Measurements from ENCODE around the gene RSAD2. TPM values are rescaled to one million over a fixed set of nuclear protein-coding genes. Genes with fewer than 3 reads are reported as not detected.
A peak's percentile ranks its signal among the peaks of the same experiment; 100 is the strongest.

Gene RSAD2
- total and polyA plus RNA-seq, 4 experiments from 2014 or later, result 3.8 to 10.4 (median 5.0) TPM

GRCh38 chr2:6881516-6881915 lies 3.9 kb downstream of the RSAD2 start:
- no peak overlapping the region for H3K27ac ChIP-seq (ENCODE audit: low read depth, low read length)
- Mint-ChIP-seq H3K4me3 (peak overlapping the region in 1 of 8 donors; percentile 41), H3K27ac (no peak overlapping the region), H3K4me1 (peaks cover 41 to 54% (median 44%) of the 10 kb centered on the region in 4 donors), H3K36me3 (peaks cover 5 to 13% of the 10 kb centered on the region in 2 donors), H3K27me3 (no peaks in the 10 kb centered on the region), H3K9me3 (no peaks in the 10 kb centered on the region)
- H3K4me1 ChIP-seq (ENCODE audit: insufficient read depth, low read length), result peaks cover 54% of the 10 kb centered on the region
- H3K4me3 ChIP-seq (ENCODE audit: low read length in 2 of 2), result no peak overlapping the region
- H3K27me3 ChIP-seq (ENCODE audit: insufficient read depth, low read length), result no peaks in the 10 kb centered on the region
- ChIA-PET POLR2A (ENCODE audit: partially characterized antibody) (interaction anchor here (0.6 kb wide), 1 partner anchor 16 kb away, joined by 3 read pairs; the partner anchor contains the start of gene CMPK2), CTCF (ENCODE audit: partially characterized antibody) (interaction anchor here (6.2 kb wide), 1 partner anchor 15 kb away, joined by 116 read pairs; the partner anchor contains the start of gene CMPK2)
- no peaks in the 10 kb centered on the region for H3K9me3 ChIP-seq (ENCODE audit: control insufficient read depth in 1 of 2, low read length in 2 of 2)
- no peak for DNase-seq
- H3K36me3 ChIP-seq (ENCODE audit: insufficient read depth, low read length), result no peaks in the 10 kb centered on the region
- intact Hi-C loops (cut with micrococcal nuclease), result no loop called here

GRCh38 chr2:6883448-6884122 lies 6.0 kb downstream of the RSAD2 start:
- intact Hi-C loops (cut with micrococcal nuclease), result no loop called here
- CTCF ChIA-PET (ENCODE audit: partially characterized antibody), result interaction anchor here (0.9 to 1.5 kb wide), 2 partner anchors 12 to 33 kb away, joined by 3 to 5 read pairs; no protein-coding TSS in a partner anchor
- no peak overlapping the region for H3K4me3 Mint-ChIP-seq
- POLR2A ChIA-PET (ENCODE audit: partially characterized antibody), result interaction anchor here (1.2 to 1.3 kb wide), 2 partner anchors 17 to 26 kb away, joined by 3 to 5 read pairs; partner anchors contain the start of gene CMPK2
- peaks cover 29 to 35% (median 30%) of the 10 kb centered on the region in 4 donors for H3K4me1 Mint-ChIP-seq
- H3K36me3 Mint-ChIP-seq, result peaks cover 3 to 13% of the 10 kb centered on the region in 2 donors
- no peak overlapping the region for H3K27ac Mint-ChIP-seq
- Histone ChIP-seq H3K4me1 (ENCODE audit: insufficient read depth, low read length) (peaks cover 35% of the 10 kb centered on the region), H3K36me3 (ENCODE audit: insufficient read depth, low read length) (no peaks in the 10 kb centered on the region), H3K4me3 (ENCODE audit: low read length in 2 of 2) (no peak overlapping the region), H3K9me3 (ENCODE audit: control insufficient read depth in 1 of 2, low read length in 2 of 2) (no peaks in the 10 kb centered on the region), H3K27ac (ENCODE audit: low read depth, low read length) (no peak overlapping the region), H3K27me3 (ENCODE audit: insufficient read depth, low read length) (no peaks in the 10 kb centered on the region)
- no peak for DNase-seq
- no peaks in the 10 kb centered on the region for H3K9me3 Mint-ChIP-seq
- no peaks in the 10 kb centered on the region for H3K27me3 Mint-ChIP-seq

GRCh38 chr2:6885551-6885950 lies 8.0 kb downstream of the RSAD2 start:
- no peak overlapping the region for H3K4me3 ChIP-seq (ENCODE audit: low read length in 2 of 2)
- no peak for DNase-seq
- Mint-ChIP-seq H3K27ac (no peak overlapping the region), H3K4me3 (no peak overlapping the region), H3K4me1 (peaks cover 9 to 16% (median 13%) of the 10 kb centered on the region in 4 donors), H3K36me3 (peaks cover 3 to 13% of the 10 kb centered on the region in 2 donors), H3K27me3 (no peaks in the 10 kb centered on the region), H3K9me3 (no peaks in the 10 kb centered on the region)
- H3K27me3 ChIP-seq (ENCODE audit: insufficient read depth, low read length), result no peaks in the 10 kb centered on the region
- H3K4me1 ChIP-seq (ENCODE audit: insufficient read depth, low read length), result peaks cover 15% of the 10 kb centered on the region
- POLR2A ChIA-PET (ENCODE audit: partially characterized antibody), result interaction anchor here (1.1 kb wide), 1 partner anchor 173 kb away, joined by 3 read pairs; no protein-coding TSS in a partner anchor
- CTCF ChIA-PET (ENCODE audit: partially characterized antibody), result interaction anchor here (0.9 to 1.6 kb wide), 5 partner anchors 9 to 159 kb away, joined by 3 to 5 read pairs (median 4); no protein-coding TSS in a partner anchor
- no peaks in the 10 kb centered on the region for H3K36me3 ChIP-seq (ENCODE audit: insufficient read depth, low read length)
- H3K27ac ChIP-seq (ENCODE audit: low read depth, low read length), result no peak overlapping the region
- no peaks in the 10 kb centered on the region for H3K9me3 ChIP-seq (ENCODE audit: control insufficient read depth in 1 of 2, low read length in 2 of 2)
- intact Hi-C loops (cut with micrococcal nuclease), result no loop called here

- H3K27me3 Mint-ChIP-seq, result no peaks in the 10 kb centered on the region
- peaks cover 12% of the 10 kb centered on the region for H3K4me1 ChIP-seq (ENCODE audit: insufficient read depth, low read length)
- H3K36me3 ChIP-seq (ENCODE audit: insufficient read depth, low read length), result no peaks in the 10 kb centered on the region
- ChIA-PET POLR2A (ENCODE audit: partially characterized antibody) (interaction anchor here (1.1 kb wide), 1 partner anchor 172 kb away, joined by 3 read pairs; no protein-coding TSS in a partner anchor), CTCF (ENCODE audit: partially characterized antibody) (interaction anchor here (1.0 to 1.6 kb wide), 2 partner anchors 30 to 159 kb away, joined by 4 read pairs; no protein-coding TSS in a partner anchor)
- H3K36me3 Mint-ChIP-seq, result peaks cover 3 to 13% of the 10 kb centered on the region in 2 donors
- H3K4me3 Mint-ChIP-seq, result no peak overlapping the region
- H3K9me3 Mint-ChIP-seq, result no peaks in the 10 kb centered on the region
- H3K4me1 Mint-ChIP-seq, result peaks cover 5 to 12% (median 10%) of the 10 kb centered on the region in 4 donors
- no peak overlapping the region for H3K4me3 ChIP-seq (ENCODE audit: low read length in 2 of 2)
- H3K27ac Mint-ChIP-seq, result no peak overlapping the region
- no peak overlapping the region for H3K27ac ChIP-seq (ENCODE audit: low read depth, low read length)
- no peaks in the 10 kb centered on the region for H3K27me3 ChIP-seq (ENCODE audit: insufficient read depth, low read length)
- intact Hi-C loops (cut with micrococcal nuclease), result no loop called here
- DNase-seq, result no peak
- no peaks in the 10 kb centered on the region for H3K9me3 ChIP-seq (ENCODE audit: control insufficient read depth in 1 of 2, low read length in 2 of 2)
Measured at GRCh38 chr2:6885968-6886367, 8.4 kb downstream of the RSAD2 start.

GRCh38 chr2:6887751-6888192 lies 10.2 kb downstream of the RSAD2 start:
- Mint-ChIP-seq H3K36me3 (peaks cover 4 to 5% of the 10 kb centered on the region in 2 donors), H3K4me1 (peaks cover 0 to 4% (median 2%) of the 10 kb centered on the region in 4 donors), H3K4me3 (no peak overlapping the region), H3K9me3 (no peaks in the 10 kb centered on the region), H3K27ac (no peak overlapping the region), H3K27me3 (no peaks in the 10 kb centered on the region)
- ChIA-PET CTCF (ENCODE audit: partially characterized antibody) (interaction anchor here (0.8 to 3.1 kb wide), 8 partner anchors 9 to 156 kb away, joined by 3 to 19 read pairs (median 4); partner anchors contain the start of gene RSAD2), POLR2A (ENCODE audit: partially characterized antibody) (interaction anchor here (0.9 kb wide), 1 partner anchor 10 kb away, joined by 3 read pairs; the partner anchor contains the start of gene RSAD2)
- Histone ChIP-seq H3K36me3 (ENCODE audit: insufficient read depth, low read length) (no peaks in the 10 kb centered on the region), H3K9me3 (ENCODE audit: control insufficient read depth in 1 of 2, low read length in 2 of 2) (no peaks in the 10 kb centered on the region), H3K27me3 (ENCODE audit: insufficient read depth, low read length) (no peaks in the 10 kb centered on the region), H3K27ac (ENCODE audit: low read depth, low read length) (no peak overlapping the region), H3K4me1 (ENCODE audit: insufficient read depth, low read length) (no peaks in the 10 kb centered on the region), H3K4me3 (ENCODE audit: low read length in 2 of 2) (no peak overlapping the region)
- DNase-seq, result no peak
- intact Hi-C loops (cut with micrococcal nuclease), result no loop called here

- Mint-ChIP-seq H3K4me3 (no peak overlapping the region), H3K4me1 (peaks cover 0 to 4% (median 2%) of the 10 kb centered on the region in 4 donors), H3K36me3 (peaks cover 4 to 5% of the 10 kb centered on the region in 2 donors), H3K9me3 (no peaks in the 10 kb centered on the region), H3K27ac (peak overlapping the region in 1 of 7 donors; percentile 15), H3K27me3 (no peaks in the 10 kb centered on the region)
- H3K4me3 ChIP-seq (ENCODE audit: low read length in 2 of 2), result no peak overlapping the region
- ChIA-PET CTCF (ENCODE audit: partially characterized antibody) (interaction anchor here (1.1 to 3.1 kb wide), 6 partner anchors 8 to 155 kb away, joined by 3 to 19 read pairs (median 6); partner anchors contain the start of gene RSAD2), POLR2A (ENCODE audit: partially characterized antibody) (no interaction called here)
- intact Hi-C loops (cut with micrococcal nuclease), result no loop called here
- no peaks in the 10 kb centered on the region for H3K36me3 ChIP-seq (ENCODE audit: insufficient read depth, low read length)
- H3K27ac ChIP-seq (ENCODE audit: low read depth, low read length), result no peak overlapping the region
- no peaks in the 10 kb centered on the region for H3K27me3 ChIP-seq (ENCODE audit: insufficient read depth, low read length)
- no peaks in the 10 kb centered on the region for H3K9me3 ChIP-seq (ENCODE audit: control insufficient read depth in 1 of 2, low read length in 2 of 2)
- no peak for DNase-seq
- H3K4me1 ChIP-seq (ENCODE audit: insufficient read depth, low read length), result no peaks in the 10 kb centered on the region
Measured at GRCh38 chr2:6888724-6889123, 11.1 kb downstream of the RSAD2 start.
